GM12891 (cell line): ENCODE results near the gene INHBE.
"Not testable (repeated sequence)": the region's sequence is repeated elsewhere in the genome, so short reads cannot be mapped to it uniquely, and the experiment has no call there.

Experiments used
- DNase-seq: peaks from one replicate; pipeline ENCODE4 v3.0.0; 2011; ENCODE audit warnings: low spot score; ENCODE audit not compliant: insufficient read length
- FAIRE-seq: peaks from 2 replicates; lab custom pipeline; 2011; peaks lifted over from hg19 to GRCh38; lab: Jason Lieb, UNC
- PAX5 ChIP-seq: IDR thresholded peaks from 2 replicates; pipeline ENCODE4 v1.6.1; 2011; ENCODE audit warnings: low read length, moderate library complexity, mild to moderate bottlenecking; ENCODE audit not compliant: insufficient read depth, severe bottlenecking
- POLR2A ChIP-seq: IDR thresholded peaks from 2 replicates; pipeline ENCODE4 v1.6.1; 2011; ENCODE audit warnings: low read depth, low read length, control low read depth
- POLR2AphosphoS5 ChIP-seq: IDR thresholded peaks from 2 replicates; pipeline ENCODE4 v1.6.1; 2011; ENCODE audit warnings: low read depth, low read length, control low read depth
- POU2F2 ChIP-seq: IDR thresholded peaks from 2 replicates; pipeline ENCODE4 v1.6.1; 2011; ENCODE audit warnings: low read depth, mild to moderate bottlenecking, control low read depth, low read length, moderate library complexity
- SPI1 ChIP-seq: IDR thresholded peaks from 2 replicates; pipeline ENCODE4 v1.6.1; 2011; ENCODE audit warnings: low read depth, low read length, control low read depth
- TAF1 ChIP-seq: IDR thresholded peaks from 2 replicates; pipeline ENCODE4 v1.6.1; 2011; ENCODE audit warnings: low read depth, low read length, control low read depth

Gene INHBE

DNA sequence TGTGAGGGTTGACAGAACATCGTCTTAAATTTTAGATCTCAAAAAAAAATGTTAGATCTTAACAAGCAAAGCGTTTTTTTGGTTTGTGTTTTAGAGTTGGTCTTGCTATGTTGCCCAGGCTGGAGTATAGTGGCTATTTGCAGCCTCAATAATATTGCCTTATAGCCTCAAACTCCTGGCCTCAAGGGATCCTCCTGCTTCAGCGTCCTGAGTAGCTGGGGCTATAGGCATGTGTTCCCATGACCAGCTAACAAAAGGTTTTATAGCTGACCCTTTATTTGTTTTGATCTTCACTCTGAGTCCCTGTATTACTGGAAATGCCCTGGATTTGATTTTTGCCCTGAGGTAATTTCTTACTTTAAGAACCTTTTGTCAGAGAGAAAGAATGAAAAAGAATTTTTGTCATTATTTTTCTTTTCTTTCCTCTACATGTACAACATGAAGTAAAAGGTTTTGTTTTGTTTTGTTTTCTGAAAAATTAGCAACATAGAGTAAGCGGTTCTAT is 15.3 kb upstream of the INHBE start:
- DNase-seq (no peak), FAIRE-seq (no peak)
- TF ChIP-seq PAX5 = no peak
- TF ChIP-seq SPI1 = no peak
- no peak for TF ChIP-seq POU2F2
- TF ChIP-seq TAF1 = no peak
- TF ChIP-seq POLR2AphosphoS5 = no peak
- TF ChIP-seq POLR2A = no peak

DNA sequence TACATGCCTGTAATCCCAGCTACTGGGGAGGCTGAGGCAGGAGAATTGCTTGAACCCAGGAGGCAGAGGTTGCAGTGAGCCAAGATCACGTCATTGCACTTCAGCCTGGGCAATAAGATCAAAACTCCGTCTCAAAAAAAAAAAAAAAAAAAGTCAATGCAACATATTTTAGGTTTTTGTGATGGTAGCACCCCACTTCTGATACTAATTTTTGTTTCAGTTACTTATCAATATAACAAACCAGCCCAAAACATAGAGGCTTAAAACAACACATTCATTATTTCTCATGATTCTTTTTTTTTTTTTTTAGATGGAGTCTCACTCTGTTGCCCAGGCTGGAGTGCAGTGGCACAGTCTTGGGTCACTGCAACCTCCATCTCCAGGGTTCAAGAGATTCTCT is 13.7 kb upstream of the INHBE start:
- not testable (repeated sequence) for FAIRE-seq, DNase-seq

DNA sequence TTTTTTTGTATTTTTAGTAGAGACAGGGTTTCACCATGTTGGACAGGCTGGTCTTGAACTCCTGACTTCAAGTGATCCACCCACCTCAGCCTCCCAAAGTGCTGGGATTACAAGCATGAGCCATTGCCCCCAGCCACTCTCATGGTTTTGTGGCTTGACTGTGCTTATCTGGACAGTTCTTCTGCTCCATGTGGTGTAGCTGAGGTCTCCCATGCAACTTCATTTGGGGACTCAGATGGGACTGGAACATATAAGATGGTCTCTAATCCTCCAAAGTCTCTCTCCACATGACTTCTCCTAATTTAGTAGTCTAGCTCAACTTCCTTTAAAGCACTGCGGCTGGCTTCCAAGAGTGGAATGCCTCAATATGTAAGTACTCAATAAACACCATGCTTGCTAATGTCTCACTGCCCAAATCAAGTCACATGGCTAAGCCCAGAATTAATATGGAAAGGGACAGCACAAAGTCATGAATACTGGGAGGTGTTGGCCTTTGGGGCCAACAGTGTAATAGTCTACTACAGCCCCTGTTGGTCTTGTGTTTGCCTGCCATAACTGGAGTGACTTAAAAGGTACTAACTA is 13.2 kb upstream of the INHBE start:
- FAIRE-seq (no peak), DNase-seq (no peak)
- TF ChIP-seq POLR2A (no peak), POU2F2 (no peak), POLR2AphosphoS5 (no peak), SPI1 (no peak), TAF1 (no peak), PAX5 (no peak)

DNA sequence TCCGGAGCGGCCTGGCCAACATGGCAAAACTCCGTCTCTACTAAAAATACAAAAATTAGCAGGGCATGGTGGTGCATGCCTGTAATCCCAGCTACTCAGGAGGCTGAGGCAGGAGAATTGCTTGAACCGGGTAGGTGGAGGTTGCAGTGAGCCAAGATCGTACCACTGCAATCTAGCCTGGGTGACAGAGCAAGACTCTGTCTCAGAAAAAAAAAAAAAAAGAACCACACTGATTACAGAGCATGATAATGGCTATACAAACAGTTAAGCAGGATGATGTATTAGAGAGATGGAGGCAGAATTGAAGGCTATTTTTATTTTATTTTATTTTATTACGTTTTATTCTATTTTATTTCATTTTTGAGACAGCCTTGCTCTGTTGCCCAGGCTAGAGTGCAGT is 10.8 kb upstream of the INHBE start:
- DNase-seq, FAIRE-seq: not testable (repeated sequence)

DNA sequence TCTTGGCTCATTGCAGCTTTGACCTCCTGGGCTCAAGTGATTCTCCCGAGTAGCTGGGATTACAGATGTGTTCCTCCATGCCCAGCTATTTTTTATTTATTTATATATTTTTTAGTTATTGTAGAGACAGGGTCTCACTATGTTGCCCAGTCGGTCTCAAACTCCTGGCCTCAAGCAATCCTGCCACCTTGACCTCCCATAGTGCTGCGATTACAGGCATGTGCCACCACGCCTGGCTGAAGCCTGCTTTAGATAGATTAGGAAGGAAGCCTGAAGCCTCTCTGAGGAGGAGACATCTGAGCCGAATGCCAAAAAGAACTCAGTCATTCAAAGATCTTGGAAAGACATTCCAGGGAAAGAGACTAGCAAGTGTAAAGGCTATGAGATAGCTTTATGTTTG is 10.4 kb upstream of the INHBE start:
- TF ChIP-seq POLR2AphosphoS5 = no peak
- no peak for TF ChIP-seq POU2F2
- no peak for TF ChIP-seq TAF1
- TF ChIP-seq PAX5 = no peak
- TF ChIP-seq POLR2A = no peak
- no peak for TF ChIP-seq SPI1
- no peak for DNase-seq
- no peak for FAIRE-seq

DNA sequence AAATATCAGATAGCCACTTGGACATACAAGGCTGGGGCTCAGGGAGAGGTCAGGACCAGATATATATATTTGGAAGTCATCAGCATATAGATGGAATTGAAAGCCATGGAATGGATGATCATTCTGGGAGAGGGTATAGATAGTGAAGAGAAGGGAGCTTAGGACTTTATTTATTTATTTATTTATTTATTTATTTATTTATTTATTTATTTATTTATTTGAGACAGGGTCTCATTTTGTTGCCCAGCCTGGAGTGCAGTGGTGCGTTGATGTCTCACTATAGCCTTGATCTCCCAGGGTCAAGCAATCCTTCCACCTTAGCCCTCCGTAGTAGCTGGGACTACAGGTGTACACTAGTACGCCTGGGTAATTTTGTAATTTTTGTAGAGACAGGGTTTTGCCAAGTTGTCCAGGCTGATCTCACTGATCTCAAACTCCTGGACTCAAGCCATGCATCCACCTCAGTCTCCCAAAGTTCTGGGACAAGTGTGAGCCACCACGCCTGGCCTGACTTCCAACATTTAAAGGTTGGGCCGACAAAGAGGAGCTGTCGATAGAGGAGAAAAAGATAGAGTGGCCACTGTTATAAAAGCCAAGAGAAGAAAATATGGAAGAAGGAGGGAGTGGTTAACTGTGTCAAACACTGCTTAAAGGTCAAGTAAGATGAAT is 8.7 kb upstream of the INHBE start:
- no peak for FAIRE-seq
- DNase-seq = no peak
- no peak for TF ChIP-seq SPI1
- no peak for TF ChIP-seq POLR2AphosphoS5
- TF ChIP-seq TAF1 = no peak
- no peak for TF ChIP-seq POLR2A
- TF ChIP-seq POU2F2 = no peak
- no peak for TF ChIP-seq PAX5

- TF ChIP-seq TAF1 = no peak
- no peak for TF ChIP-seq POU2F2
- TF ChIP-seq POLR2A = no peak
- no peak for TF ChIP-seq PAX5
- no peak for TF ChIP-seq SPI1
- TF ChIP-seq POLR2AphosphoS5 = no peak
- no peak for DNase-seq
- FAIRE-seq = no peak
These were observed 6.4 kb upstream of the INHBE start for GRCh38 chr12:57448669-57449068.

- TF ChIP-seq POU2F2 (no peak), SPI1 (no peak), PAX5 (no peak), POLR2AphosphoS5 (no peak), TAF1 (no peak), POLR2A (no peak)
- no peak for DNase-seq
- FAIRE-seq = no peak
These were observed 5.7 kb upstream of the INHBE start for GRCh38 chr12:57449375-57449774.

DNA sequence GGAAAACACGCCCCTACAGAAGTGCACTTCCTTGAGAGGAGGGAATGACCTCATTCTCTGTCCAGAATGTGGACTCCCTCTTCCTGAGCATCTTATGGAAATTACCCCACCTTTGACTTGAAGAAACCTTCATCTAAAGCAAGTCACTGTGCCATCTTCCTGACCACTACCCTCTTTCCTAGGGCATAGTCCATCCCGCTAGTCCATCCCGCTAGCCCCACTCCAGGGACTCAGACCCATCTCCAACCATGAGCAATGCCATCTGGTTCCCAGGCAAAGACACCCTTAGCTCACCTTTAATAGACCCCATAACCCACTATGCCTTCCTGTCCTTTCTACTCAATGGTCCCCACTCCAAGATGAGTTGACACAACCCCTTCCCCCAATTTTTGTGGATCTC is 5.0 kb upstream of the INHBE start:
- TF ChIP-seq POLR2AphosphoS5 = no peak
- no peak for TF ChIP-seq PAX5
- TF ChIP-seq TAF1 = no peak
- no peak for TF ChIP-seq POU2F2
- TF ChIP-seq SPI1 = no peak
- TF ChIP-seq POLR2A = no peak
- DNase-seq (no peak), FAIRE-seq (no peak)

DNA sequence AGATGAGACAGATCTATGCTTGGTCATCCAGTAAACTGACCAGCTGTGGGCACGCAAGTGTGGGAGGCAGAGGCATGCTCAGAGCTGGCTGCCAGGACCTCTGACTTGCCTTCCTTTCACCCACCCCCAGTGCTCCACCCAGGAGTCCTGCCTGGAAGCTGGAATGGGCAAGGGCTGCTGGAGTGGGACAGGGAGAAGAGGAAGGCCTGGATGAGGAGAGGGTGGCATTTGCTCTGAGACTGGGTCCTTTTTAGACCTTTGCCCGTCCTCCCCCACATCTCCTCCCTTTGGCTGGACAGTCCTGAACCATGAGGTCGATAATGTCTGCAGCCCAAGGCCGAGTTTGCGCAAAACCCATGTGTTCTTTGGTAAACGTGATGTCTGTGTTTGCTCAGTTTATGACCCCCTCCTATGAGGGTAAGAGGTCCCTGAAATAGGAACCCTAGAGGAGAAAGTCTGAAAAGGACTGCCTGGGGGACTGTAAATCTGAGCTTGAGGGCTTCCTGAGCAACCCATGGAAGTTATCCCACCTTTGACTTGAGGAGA is 3.8 kb upstream of the INHBE start:
- TF ChIP-seq SPI1 (no peak), POLR2A (no peak), TAF1 (no peak), POU2F2 (no peak), POLR2AphosphoS5 (no peak), PAX5 (no peak)
- FAIRE-seq = no peak
- DNase-seq = no peak
